GM12878 (cell line): ENCODE measurements around the gene GRIFIN. TPM values are rescaled to one million over a fixed set of nuclear protein-coding genes. Genes with fewer than 3 reads are reported as not detected.

Experiments used
- ATAC-seq: fragments of 200-7000 bp; cut with Tn5 transposase; 3 replicates; pipeline ENCODE4 v1.9.1; 2020; ENCODE audit warnings: mild to moderate bottlenecking, moderate library complexity
- BruUV-seq: library from RNA; stranded (reverse); fragments of 400-500 nt; replicated peaks from 2 replicates; lab custom pipeline; 2021; lab: Mats Ljungman, UMichigan
- CTCF ChIA-PET: fragments of 300-600 bp; sonication (Branson Sonifier 250); formaldehyde crosslinking; extraction: SDS; loops from one replicate; lab custom pipeline; 2021; ENCODE audit warnings: inconsistent platforms; lab: Yijun Ruan, JAX
- POLR2A ChIA-PET: fragments of 350-600 bp; formaldehyde crosslinking; extraction: SDS; loops from one replicate; lab custom pipeline; 2021; ENCODE audit warnings: inconsistent platforms; lab: Charles Lee
- RAD21 ChIA-PET: fragments of 300-600 bp; sonication (Branson Sonifier 250); formaldehyde crosslinking; loops from one replicate; lab custom pipeline; 2023; ENCODE audit warnings: antibody characterized with exemption; ENCODE audit not compliant: unreplicated experiment; lab: Charles Lee
- SMC1A ChIA-PET: fragments of 300-600 bp; sonication (Branson Sonifier 250); formaldehyde crosslinking; loops from one replicate; lab custom pipeline; 2023; ENCODE audit not compliant: unreplicated experiment, uncharacterized antibody; lab: Charles Lee
- DNase-seq: peaks from one replicate; pipeline ENCODE4 v3.0.0-alpha.2; 2011; ENCODE audit warnings: low read depth, low spot score
- FAIRE-seq: peaks from 3 replicates; lab custom pipeline; 2011; peaks lifted over from hg19 to GRCh38; lab: Jason Lieb, UNC
- H2AFZ ChIP-seq: 2 replicates; pipeline ENCODE4 v1.6.0; 2011; ENCODE audit warnings: low read depth, low read length, control low read depth; ENCODE audit not compliant: control insufficient read depth
- H3K27ac ChIP-seq: 2 replicates; pipeline ENCODE4 v1.5.1; 2011; ENCODE audit warnings: control low read depth; ENCODE audit not compliant: control insufficient read depth, insufficient read depth
- H3K27me3 ChIP-seq, 2 experiments: replicated peaks in 1 of 2; 2 replicates each; pipeline versions ENCODE4 v1.6.0 to v1.6.1; 2011; ENCODE audit warnings: low read length in 1 of 2; ENCODE audit not compliant: control insufficient read depth in 2 of 2, insufficient read depth in 2 of 2
- H3K36me3 ChIP-seq, 2 experiments: 2 replicates each; pipeline ENCODE4 v1.5.1; 2011; ENCODE audit warnings: low read length in 1 of 2; ENCODE audit not compliant: control insufficient read depth in 2 of 2, insufficient read depth in 2 of 2
- H3K4me1 ChIP-seq: 2 replicates; pipeline ENCODE4 v1.6.1; 2011; ENCODE audit warnings: mild to moderate bottlenecking, low read length, moderate library complexity, mixed read lengths; ENCODE audit not compliant: control insufficient read depth, insufficient read depth
- H3K4me2 ChIP-seq: 2 replicates; pipeline ENCODE4 v1.6.0; 2011; ENCODE audit warnings: control low read depth; ENCODE audit not compliant: control insufficient read depth, insufficient read depth
- H3K4me3 ChIP-seq: fragments of 200-600 bp; sonication (generic); 2 replicates; pipeline ENCODE4 v1.5.1; 2016
- H3K79me2 ChIP-seq: 2 replicates; pipeline ENCODE4 v1.6.0; 2011; ENCODE audit warnings: low read length; ENCODE audit not compliant: control insufficient read depth, insufficient read depth
- H3K9ac ChIP-seq: 2 replicates; pipeline ENCODE4 v1.8.0; 2011; ENCODE audit warnings: low read length, control low read depth, mixed read lengths; ENCODE audit not compliant: control insufficient read depth, insufficient read depth
- H3K9me3 ChIP-seq: replicated peaks from 3 replicates; pipeline ENCODE4 v1.5.1; 2011; ENCODE audit warnings: mild to moderate bottlenecking, low read length; ENCODE audit not compliant: control insufficient read depth, insufficient read depth
- H4K20me1 ChIP-seq: 2 replicates; pipeline ENCODE4 v1.6.0; 2011; ENCODE audit not compliant: control insufficient read depth, insufficient read depth
- BCL11A ChIP-seq: IDR thresholded peaks from 2 replicates; pipeline ENCODE4 v1.6.1; 2011; ENCODE audit warnings: low read depth, low read length
- CTCF ChIP-seq, 3 experiments: IDR thresholded peaks in 2 of 3; conservative IDR thresholded peaks in 1 of 3; 2 replicates each; pipeline ENCODE4 v1.5.1; 2011; ENCODE audit warnings: low read depth in 3 of 3, low read length in 3 of 3, mild to moderate bottlenecking in 3 of 3, control low read depth in 2 of 3, moderate library complexity in 2 of 3, inconsistent platforms in 1 of 3, mixed read lengths in 1 of 3; ENCODE audit not compliant: control insufficient read depth in 2 of 3, insufficient read depth in 1 of 3; ENCODE audit errors: extremely low read depth in 1 of 3
- DPF2 ChIP-seq: fragments of 450-650 bp; IDR thresholded peaks from 2 replicates; pipeline ENCODE4 v1.6.1; 2017; ENCODE audit warnings: mild to moderate bottlenecking
- KAT2A ChIP-seq: conservative IDR thresholded peaks from 2 replicates; pipeline ENCODE4 v1.6.1; 2011; ENCODE audit warnings: low read depth, low read length; ENCODE audit not compliant: control insufficient read depth
- NR2F1 ChIP-seq: fragments of 450-650 bp; conservative IDR thresholded peaks from 2 replicates; pipeline ENCODE4 v1.6.1; 2017; ENCODE audit warnings: mild to moderate bottlenecking
- RCOR1 ChIP-seq: conservative IDR thresholded peaks from 2 replicates; pipeline ENCODE4 v1.6.1; 2012; ENCODE audit warnings: low read depth, low read length, improper control_type of control experiment
- SMAD5 ChIP-seq: IDR thresholded peaks from 2 replicates; pipeline ENCODE4 v1.6.1; 2016; ENCODE audit warnings: antibody characterized with exemption, low read depth
- STAT1 ChIP-seq: fragments of 450-650 bp; conservative IDR thresholded peaks from 2 replicates; pipeline ENCODE4 v1.6.1; 2014; ENCODE audit warnings: antibody characterized with exemption, mild to moderate bottlenecking
- WGBS: methylation state at CpG from one replicate; pipeline ENCODE4 v1.1.6; 2016; ENCODE audit warnings: low lambda C conversion rate; ENCODE audit not compliant: insufficient replicate concordance, insufficient coverage; ENCODE audit errors: missing lambda C conversion rate; 5-methylcytosine and 5-hydroxymethylcytosine counted together
- in situ Hi-C: fragments of 300-500 bp; cut with MboI; formaldehyde crosslinking; loops from 9 replicates; pipeline ENCODE4 v1.14.3; 2018; ENCODE audit warnings: mixed read lengths
- intact Hi-C: fragments of 100-400 bp; cut with micrococcal nuclease; formaldehyde crosslinking; loops from one replicate; pipeline ENCODE4 v1.14.2; 2022; ENCODE audit not compliant: unreplicated experiment
- polyA plus RNA-seq, 11 experiments: library from polyadenylated mRNA; depleted of rRNA in 4 of 11; unstranded in 6 of 11; stranded (reverse) in 5 of 11; fragments of >200 nt; fragmentation: Nextera tagmentation in 4 of 11; fragmentation: Illumina TruSeq in 1 of 11; extraction: Ambion mirVana in 4 of 11; extraction: Trizol in 1 of 11; gene quantifications; 1 replicate in 1 of 11; 2 replicates in 10 of 11; pipeline versions ENCODE4 v1.2.1 to v1.2.3, GENCODE V29; 2011 to 2016; ENCODE audit warnings: inconsistent platforms in 2 of 11, missing spikeins in 2 of 11, low read depth in 1 of 11
- total RNA-seq, 4 experiments: library from RNA; depleted of rRNA in 3 of 4; stranded (reverse); fragments of >200 nt in 3 of 4; fragmentation: Illumina TruSeq in 1 of 4; extraction: Trizol in 1 of 4; gene quantifications; 2 replicates each; pipeline versions ENCODE4 v1.2.1 to v1.2.3, GENCODE V29; 2013 to 2021
- TF ChIP-seq, protein P1 (sequence below): IDR thresholded peaks from 2 replicates; pipeline ENCODE4 v1.6.1; 2012; ENCODE audit warnings: improper control_type of control experiment, low read depth, low read length; ENCODE audit not compliant: insufficient replicate concordance
- TF ChIP-seq, protein P2 (sequence below): IDR thresholded peaks from 2 replicates; pipeline ENCODE4 v1.6.1; 2012; ENCODE audit warnings: low read depth, low read length, improper control_type of control experiment
- TF ChIP-seq, protein P3 (sequence below): fragments of 450-650 bp; formaldehyde crosslinking; IDR thresholded peaks from 2 replicates; pipeline ENCODE4 v1.4.0; 2020; ENCODE audit warnings: mild to moderate bottlenecking, moderate library complexity

Gene GRIFIN
- total and polyA plus RNA-seq, 10 of the 15 experiments (the other 5 are each of a cell fraction or from before 2014, with no cell fraction given), result not detected

DNA sequence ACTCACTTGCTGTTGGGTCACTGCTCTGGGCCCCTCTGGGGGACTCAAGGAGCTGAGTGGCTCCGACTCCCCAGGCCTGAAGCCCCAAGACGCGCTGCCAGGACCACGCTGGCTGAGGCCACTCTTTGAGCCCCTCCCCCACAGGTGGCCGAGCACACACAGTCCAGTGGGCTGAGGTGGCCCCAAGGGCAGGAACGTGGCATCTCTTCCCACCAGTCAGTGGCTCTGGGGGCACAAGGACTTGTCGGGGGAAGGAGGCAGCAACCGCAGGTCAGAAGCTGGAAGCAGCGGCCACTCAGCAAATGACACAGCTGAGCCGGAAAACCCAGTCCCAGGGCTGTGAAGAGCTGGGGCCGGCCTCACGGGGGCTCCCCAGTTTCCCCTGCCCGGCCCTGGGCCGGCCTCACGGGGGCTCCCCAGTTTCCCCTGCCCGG is 24.1 kb downstream of the GRIFIN start:
- H4K20me1 ChIP-seq, result no peaks in the 10 kb centered on the region
- peak overlapping the region; percentile 83 for H3K4me2 ChIP-seq
- intact Hi-C loops, result no loop called here
- H2AFZ ChIP-seq, result peak overlapping the region; percentile 54
- WGBS, result 2% methylated on average over 16 of the region's 16 CpGs
- in situ Hi-C loops, result no loop called here
- no peaks in the 10 kb centered on the region for H3K79me2 ChIP-seq
- peak overlapping the region; percentile 15; the same call in 1 of the 2 replicates for H3K9ac ChIP-seq
- H3K4me1 ChIP-seq, result peaks cover 7% of the 10 kb centered on the region
- TF ChIP-seq CTCF (IDR thresholded peaks at IDR 0.05 in 2 of 3, conservative IDR thresholded peaks at IDR 0.05 in 1 of 3; ENCODE audit: control insufficient read depth in 2 of 3, extremely low read depth in 1 of 3, insufficient read depth in 1 of 3, low read depth in 3 of 3, low read length in 3 of 3), result peak in 2 of 3 experiments; percentile 6 to 15; a peak in 2 of 6 replicates
- 0 out of 2 replicates have a peak, but pooled peaks have one; percentile 10 for TF ChIP-seq DPF2
- TF ChIP-seq, protein P1, sequence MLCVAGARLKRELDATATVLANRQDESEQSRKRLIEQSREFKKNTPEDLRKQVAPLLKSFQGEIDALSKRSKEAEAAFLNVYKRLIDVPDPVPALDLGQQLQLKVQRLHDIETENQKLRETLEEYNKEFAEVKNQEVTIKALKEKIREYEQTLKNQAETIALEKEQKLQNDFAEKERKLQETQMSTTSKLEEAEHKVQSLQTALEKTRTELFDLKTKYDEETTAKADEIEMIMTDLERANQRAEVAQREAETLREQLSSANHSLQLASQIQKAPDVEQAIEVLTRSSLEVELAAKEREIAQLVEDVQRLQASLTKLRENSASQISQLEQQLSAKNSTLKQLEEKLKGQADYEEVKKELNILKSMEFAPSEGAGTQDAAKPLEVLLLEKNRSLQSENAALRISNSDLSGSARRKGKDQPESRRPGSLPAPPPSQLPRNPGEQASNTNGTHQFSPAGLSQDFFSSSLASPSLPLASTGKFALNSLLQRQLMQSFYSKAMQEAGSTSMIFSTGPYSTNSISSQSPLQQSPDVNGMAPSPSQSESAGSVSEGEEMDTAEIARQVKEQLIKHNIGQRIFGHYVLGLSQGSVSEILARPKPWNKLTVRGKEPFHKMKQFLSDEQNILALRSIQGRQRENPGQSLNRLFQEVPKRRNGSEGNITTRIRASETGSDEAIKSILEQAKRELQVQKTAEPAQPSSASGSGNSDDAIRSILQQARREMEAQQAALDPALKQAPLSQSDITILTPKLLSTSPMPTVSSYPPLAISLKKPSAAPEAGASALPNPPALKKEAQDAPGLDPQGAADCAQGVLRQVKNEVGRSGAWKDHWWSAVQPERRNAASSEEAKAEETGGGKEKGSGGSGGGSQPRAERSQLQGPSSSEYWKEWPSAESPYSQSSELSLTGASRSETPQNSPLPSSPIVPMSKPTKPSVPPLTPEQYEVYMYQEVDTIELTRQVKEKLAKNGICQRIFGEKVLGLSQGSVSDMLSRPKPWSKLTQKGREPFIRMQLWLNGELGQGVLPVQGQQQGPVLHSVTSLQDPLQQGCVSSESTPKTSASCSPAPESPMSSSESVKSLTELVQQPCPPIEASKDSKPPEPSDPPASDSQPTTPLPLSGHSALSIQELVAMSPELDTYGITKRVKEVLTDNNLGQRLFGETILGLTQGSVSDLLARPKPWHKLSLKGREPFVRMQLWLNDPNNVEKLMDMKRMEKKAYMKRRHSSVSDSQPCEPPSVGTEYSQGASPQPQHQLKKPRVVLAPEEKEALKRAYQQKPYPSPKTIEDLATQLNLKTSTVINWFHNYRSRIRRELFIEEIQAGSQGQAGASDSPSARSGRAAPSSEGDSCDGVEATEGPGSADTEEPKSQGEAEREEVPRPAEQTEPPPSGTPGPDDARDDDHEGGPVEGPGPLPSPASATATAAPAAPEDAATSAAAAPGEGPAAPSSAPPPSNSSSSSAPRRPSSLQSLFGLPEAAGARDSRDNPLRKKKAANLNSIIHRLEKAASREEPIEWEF, result no peak
- TF ChIP-seq BCL11A, result no peak
- no peak for TF ChIP-seq KAT2A
- no peak for TF ChIP-seq RCOR1
- TF ChIP-seq NR2F1, result 0 out of 2 replicates have a peak, but pooled peaks have one; percentile 4
- TF ChIP-seq, protein P2, sequence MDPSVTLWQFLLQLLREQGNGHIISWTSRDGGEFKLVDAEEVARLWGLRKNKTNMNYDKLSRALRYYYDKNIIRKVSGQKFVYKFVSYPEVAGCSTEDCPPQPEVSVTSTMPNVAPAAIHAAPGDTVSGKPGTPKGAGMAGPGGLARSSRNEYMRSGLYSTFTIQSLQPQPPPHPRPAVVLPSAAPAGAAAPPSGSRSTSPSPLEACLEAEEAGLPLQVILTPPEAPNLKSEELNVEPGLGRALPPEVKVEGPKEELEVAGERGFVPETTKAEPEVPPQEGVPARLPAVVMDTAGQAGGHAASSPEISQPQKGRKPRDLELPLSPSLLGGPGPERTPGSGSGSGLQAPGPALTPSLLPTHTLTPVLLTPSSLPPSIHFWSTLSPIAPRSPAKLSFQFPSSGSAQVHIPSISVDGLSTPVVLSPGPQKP, result no peak
- no peak for TF ChIP-seq STAT1
- TF ChIP-seq SMAD5, result no peak
- TF ChIP-seq, protein P3, sequence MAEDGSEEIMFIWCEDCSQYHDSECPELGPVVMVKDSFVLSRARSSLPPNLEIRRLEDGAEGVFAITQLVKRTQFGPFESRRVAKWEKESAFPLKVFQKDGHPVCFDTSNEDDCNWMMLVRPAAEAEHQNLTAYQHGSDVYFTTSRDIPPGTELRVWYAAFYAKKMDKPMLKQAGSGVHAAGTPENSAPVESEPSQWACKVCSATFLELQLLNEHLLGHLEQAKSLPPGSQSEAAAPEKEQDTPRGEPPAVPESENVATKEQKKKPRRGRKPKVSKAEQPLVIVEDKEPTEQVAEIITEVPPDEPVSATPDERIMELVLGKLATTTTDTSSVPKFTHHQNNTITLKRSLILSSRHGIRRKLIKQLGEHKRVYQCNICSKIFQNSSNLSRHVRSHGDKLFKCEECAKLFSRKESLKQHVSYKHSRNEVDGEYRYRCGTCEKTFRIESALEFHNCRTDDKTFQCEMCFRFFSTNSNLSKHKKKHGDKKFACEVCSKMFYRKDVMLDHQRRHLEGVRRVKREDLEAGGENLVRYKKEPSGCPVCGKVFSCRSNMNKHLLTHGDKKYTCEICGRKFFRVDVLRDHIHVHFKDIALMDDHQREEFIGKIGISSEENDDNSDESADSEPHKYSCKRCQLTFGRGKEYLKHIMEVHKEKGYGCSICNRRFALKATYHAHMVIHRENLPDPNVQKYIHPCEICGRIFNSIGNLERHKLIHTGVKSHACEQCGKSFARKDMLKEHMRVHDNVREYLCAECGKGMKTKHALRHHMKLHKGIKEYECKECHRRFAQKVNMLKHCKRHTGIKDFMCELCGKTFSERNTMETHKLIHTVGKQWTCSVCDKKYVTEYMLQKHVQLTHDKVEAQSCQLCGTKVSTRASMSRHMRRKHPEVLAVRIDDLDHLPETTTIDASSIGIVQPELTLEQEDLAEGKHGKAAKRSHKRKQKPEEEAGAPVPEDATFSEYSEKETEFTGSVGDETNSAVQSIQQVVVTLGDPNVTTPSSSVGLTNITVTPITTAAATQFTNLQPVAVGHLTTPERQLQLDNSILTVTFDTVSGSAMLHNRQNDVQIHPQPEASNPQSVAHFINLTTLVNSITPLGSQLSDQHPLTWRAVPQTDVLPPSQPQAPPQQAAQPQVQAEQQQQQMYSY (CRISPR knock-in tag), result no peak
- no peak overlapping the region for H3K27ac ChIP-seq
- H3K4me3 ChIP-seq, result no peak overlapping the region; the same call in 1 of the 2 replicates
- ChIA-PET CTCF (interaction anchor here (0.6 to 4.4 kb wide), 19 partner anchors 11 to 413 kb away, joined by 3 to 114 read pairs (median 3); partner anchors contain the start of gene TTYH3), SMC1A (interaction anchor here (1.0 to 3.1 kb wide), 8 partner anchors 12 to 258 kb away, joined by 3 to 21 read pairs (median 4); no protein-coding TSS in a partner anchor), POLR2A (interaction anchor here (0.7 to 2.8 kb wide), 2 partner anchors 17 to 69 kb away, joined by 6 to 8 read pairs; no protein-coding TSS in a partner anchor), RAD21 (interaction anchor here (0.6 to 4.9 kb wide), 11 partner anchors 18 to 259 kb away, joined by 3 to 42 read pairs (median 3); no protein-coding TSS in a partner anchor)
- H3K27me3 ChIP-seq, result no peaks in the 10 kb centered on the region
- H3K36me3 ChIP-seq, result no peaks in the 10 kb centered on the region
- no peaks in the 10 kb centered on the region for H3K9me3 ChIP-seq
- no TSS peak for BruUV-seq
- DNase-seq (no peak), FAIRE-seq (no peak), ATAC-seq (peak; percentile 79)
